IMR-90 (cell line): ENCODE measurements around the gene LALBA. TPM values are rescaled to one million over a fixed set of nuclear protein-coding genes. Genes with fewer than 3 reads are reported as not detected.

ENCODE experiments used
- ATAC-seq: fragments of 200-7000 bp; cut with Tn5 transposase; 2 replicates; pipeline ENCODE4 v1.9.1; 2020; ENCODE audit warnings: low read depth, mild to moderate bottlenecking, moderate library complexity
- BruUV-seq: library from RNA; stranded (reverse); fragments of 400-500 nt; replicated peaks from 2 replicates; lab custom pipeline; 2021; lab: Mats Ljungman, UMichigan
- CTCF ChIA-PET: fragments of 300-600 bp; formaldehyde crosslinking; extraction: SDS; loops from one replicate; lab custom pipeline; 2021; ENCODE audit warnings: antibody characterized with exemption; lab: Yijun Ruan, JAX
- POLR2A ChIA-PET: fragments of 300-600 bp; sonication (Branson Sonifier 250); formaldehyde crosslinking; loops from one replicate; lab custom pipeline; 2022; ENCODE audit warnings: antibody characterized with exemption; ENCODE audit not compliant: unreplicated experiment; lab: Charles Lee
- DNase-seq: peaks from one replicate; pipeline ENCODE4 v3.0.0; 2013
- H2AFZ ChIP-seq: replicated peaks from 2 replicates; pipeline ENCODE3; 2013; ENCODE audit warnings: low read length, mild to moderate bottlenecking; ENCODE audit not compliant: poor library complexity
- H2AK5ac ChIP-seq: 2 replicates; pipeline ENCODE4 v1.6.1; 2013; ENCODE audit warnings: low read depth, low read length, inconsistent platforms
- H2AK9ac ChIP-seq: replicated peaks from 2 replicates; pipeline ENCODE3; 2013; ENCODE audit warnings: mild to moderate bottlenecking, low read depth, low read length, moderate library complexity; ENCODE audit not compliant: poor library complexity
- H2BK120ac ChIP-seq: 2 replicates; pipeline ENCODE4 v1.6.1; 2013; ENCODE audit warnings: low read depth, low read length, inconsistent platforms
- H2BK15ac ChIP-seq: 3 replicates; pipeline ENCODE4 v1.6.1; 2013; ENCODE audit warnings: low read depth, low read length, inconsistent platforms
- H2BK20ac ChIP-seq: 2 replicates; pipeline ENCODE4 v1.6.1; 2013; ENCODE audit warnings: low read depth, mild to moderate bottlenecking, inconsistent platforms, low read length, moderate library complexity
- H2BK5ac ChIP-seq: 2 replicates; pipeline ENCODE4 v1.6.1; 2013; ENCODE audit warnings: mild to moderate bottlenecking, low read depth, low read length, inconsistent platforms; ENCODE audit not compliant: poor library complexity, severe bottlenecking
- H3K14ac ChIP-seq: replicated peaks from 2 replicates; pipeline ENCODE4 v1.6.1; 2013; ENCODE audit warnings: low read depth, low read length, inconsistent platforms
- H3K18ac ChIP-seq: 2 replicates; pipeline ENCODE4 v1.6.1; 2013; ENCODE audit warnings: low read depth, low read length, control low read depth
- H3K23ac ChIP-seq: 2 replicates; pipeline ENCODE4 v1.6.1; 2013; ENCODE audit warnings: low read depth, low read length, inconsistent platforms
- H3K27ac ChIP-seq: 2 replicates; pipeline ENCODE4 v1.5.1; 2013; ENCODE audit warnings: mild to moderate bottlenecking, control low read depth, low read length; ENCODE audit not compliant: insufficient read depth
- H3K27me3 ChIP-seq: 2 replicates; pipeline ENCODE4 v1.6.1; 2013; ENCODE audit warnings: low read length; ENCODE audit not compliant: control insufficient read depth, insufficient read depth
- H3K36me3 ChIP-seq: 2 replicates; pipeline ENCODE4 v1.6.1; 2013; ENCODE audit warnings: low read length, mixed read lengths; ENCODE audit not compliant: control insufficient read depth, insufficient read depth
- H3K4ac ChIP-seq: 2 replicates; pipeline ENCODE4 v1.6.1; 2013; ENCODE audit warnings: low read depth, low read length, inconsistent platforms
- H3K4me1 ChIP-seq: 2 replicates; pipeline ENCODE4 v1.6.1; 2013; ENCODE audit warnings: low read length, mixed read lengths; ENCODE audit not compliant: control insufficient read depth, insufficient read depth
- H3K4me2 ChIP-seq: 2 replicates; pipeline ENCODE4 v1.6.1; 2013; ENCODE audit warnings: low read depth, mild to moderate bottlenecking, control low read depth, low read length, moderate library complexity
- H3K4me3 ChIP-seq: 2 replicates; pipeline ENCODE4 v1.5.1; 2013; ENCODE audit warnings: low read depth, mild to moderate bottlenecking, control low read depth, low read length, moderate library complexity; ENCODE audit not compliant: insufficient read depth
- H3K56ac ChIP-seq: 2 replicates; pipeline ENCODE4 v1.6.1; 2013; ENCODE audit warnings: low read length, inconsistent platforms; ENCODE audit not compliant: insufficient read depth; ENCODE audit errors: extremely low read depth
- H3K79me1 ChIP-seq, 2 experiments: 2 replicates each; pipeline ENCODE4 v1.6.1; 2013; ENCODE audit warnings: low read length in 2 of 2, inconsistent platforms in 1 of 2, low read depth in 1 of 2
- H3K9ac ChIP-seq: 2 replicates; pipeline ENCODE4 v1.6.1; 2013; ENCODE audit warnings: low read depth, low read length, control low read depth
- H3K9me1 ChIP-seq: 2 replicates; pipeline ENCODE4 v1.6.1; 2013; ENCODE audit warnings: low read length, inconsistent platforms; ENCODE audit not compliant: insufficient read depth
- H3K9me3 ChIP-seq: 2 replicates; pipeline ENCODE4 v1.6.1; 2013; ENCODE audit warnings: low read length; ENCODE audit not compliant: control insufficient read depth, insufficient read depth
- H4K20me1 ChIP-seq: 2 replicates; pipeline ENCODE4 v1.6.1; 2013; ENCODE audit warnings: low read length, inconsistent platforms; ENCODE audit not compliant: insufficient read depth
- H4K5ac ChIP-seq: 2 replicates; pipeline ENCODE4 v1.6.1; 2013; ENCODE audit warnings: mild to moderate bottlenecking, low read depth, low read length, control low read depth
- H4K8ac ChIP-seq, 2 experiments: 2 replicates each; pipeline ENCODE4 v1.6.1; 2013; ENCODE audit warnings: low read depth in 2 of 2, low read length in 2 of 2, control low read depth in 1 of 2, inconsistent platforms in 1 of 2
- H4K91ac ChIP-seq: 2 replicates; pipeline ENCODE4 v1.6.1; 2013; ENCODE audit warnings: low read depth, low read length, inconsistent platforms; ENCODE audit not compliant: insufficient read depth
- CEBPB ChIP-seq: IDR thresholded peaks from 2 replicates; pipeline ENCODE4 v1.6.1; 2012; ENCODE audit warnings: low read depth, low read length, improper control_type of control experiment
- FOS ChIP-seq: fragments of 150-350 bp; IDR thresholded peaks from 2 replicates; pipeline ENCODE4 v1.6.1; 2016; ENCODE audit warnings: low read depth, low read length
- MAFK ChIP-seq: IDR thresholded peaks from 2 replicates; pipeline ENCODE4 v1.6.1; 2012; ENCODE audit warnings: low read depth, low read length, improper control_type of control experiment
- POLR2A ChIP-seq: IDR thresholded peaks from 2 replicates; pipeline ENCODE4 v1.6.1; 2012; ENCODE audit warnings: mild to moderate bottlenecking, low read depth, low read length
- USF2 ChIP-seq: fragments of 150-350 bp; IDR thresholded peaks from 2 replicates; pipeline ENCODE4 v1.6.1; 2017; ENCODE audit warnings: mild to moderate bottlenecking, antibody characterized with exemption, low read length, low read depth
- WGBS, 2 experiments: methylation state at CpG; one replicate each; pipeline versions ENCODE4 v1.1.5 to v1.1.7; 2013; ENCODE audit warnings: missing lambda C conversion rate in 2 of 2; ENCODE audit not compliant: insufficient read length in 1 of 2; ENCODE audit errors: extremely low coverage in 2 of 2; 5-methylcytosine and 5-hydroxymethylcytosine counted together
- dilution Hi-C: fragments of 300-500 bp; cut with HindIII; formaldehyde crosslinking; loops from one replicate; pipeline ENCODE4 v1.14.3; 2018; ENCODE audit warnings: low sequenced_read_pairs; ENCODE audit not compliant: unreplicated experiment
- in situ Hi-C: fragments of 300-500 bp; cut with MboI; formaldehyde crosslinking; loops from 3 replicates; pipeline ENCODE4 v1.14.3; 2019; ENCODE audit warnings: low sequenced_read_pairs, inconsistent platforms, mixed read lengths
- intact Hi-C: fragments of 100-400 bp; cut with micrococcal nuclease; formaldehyde crosslinking; loops from 2 replicates; pipeline ENCODE4 v1.10.0; 2022
- polyA plus RNA-seq, 3 experiments: library from polyadenylated mRNA; depleted of rRNA; stranded (reverse); fragments of >200 nt; gene quantifications; 2 replicates each; pipeline ENCODE4 v1.2.3, GENCODE V29; 2012; ENCODE audit warnings: low replicate concordance in 1 of 3
- total RNA-seq: library from RNA; depleted of rRNA; stranded (reverse); fragments of >200 nt; gene quantifications from 2 replicates; pipeline ENCODE4 v1.2.3, GENCODE V29; 2012
- TF ChIP-seq, protein P1 (sequence below): conservative IDR thresholded peaks from 2 replicates; pipeline ENCODE4 v1.5.1; 2012; ENCODE audit warnings: mild to moderate bottlenecking, low read depth, low read length, improper control_type of control experiment

LALBA gene
- total and polyA plus RNA-seq, 2 of the 4 experiments (the other 2 are of a cell fraction) = not detected

- ATAC-seq (no peak), DNase-seq (no peak)
- Histone ChIP-seq H2BK15ac (no peak overlapping the region), H4K5ac (no peak overlapping the region), H2BK5ac (no peak overlapping the region), H2AK5ac (no peak overlapping the region), H3K9me1 (no peaks in the 10 kb centered on the region), H2BK20ac (no peak overlapping the region), H3K4me1 (no peaks in the 10 kb centered on the region), H3K4me2 (no peak overlapping the region), H3K27ac (no peak overlapping the region), H4K8ac (no peak overlapping the region), H2BK120ac (no peak overlapping the region), H3K23ac (no peak overlapping the region), H4K91ac (no peak overlapping the region), H3K36me3 (no peaks in the 10 kb centered on the region), H2AK9ac (no peak overlapping the region), H3K18ac (no peak overlapping the region), H3K4ac (no peak overlapping the region), H4K20me1 (no peaks in the 10 kb centered on the region), H3K9me3 (no peaks in the 10 kb centered on the region), H3K14ac (no peak overlapping the region), H3K79me1 (no peaks in the 10 kb centered on the region), H3K27me3 (no peaks in the 10 kb centered on the region), H2AFZ (no peak overlapping the region), H3K9ac (no peak overlapping the region), H3K4me3 (no peak overlapping the region), H3K56ac (no peak overlapping the region)
- BruUV-seq = no TSS peak
- POLR2A ChIA-PET = no interaction called here
- in situ Hi-C loops = loop anchor here (25.0 kb wide), 1 partner anchor 251 kb away; the partner anchor contains the start of gene ADCY6
- intact Hi-C loops = no loop called here
- no CpG with 5 or more reads among the region's 1 CpG for WGBS, 2 experiments
- no peak for TF ChIP-seq USF2
- TF ChIP-seq CEBPB = no peak
- TF ChIP-seq FOS = no peak
- TF ChIP-seq, protein P1, sequence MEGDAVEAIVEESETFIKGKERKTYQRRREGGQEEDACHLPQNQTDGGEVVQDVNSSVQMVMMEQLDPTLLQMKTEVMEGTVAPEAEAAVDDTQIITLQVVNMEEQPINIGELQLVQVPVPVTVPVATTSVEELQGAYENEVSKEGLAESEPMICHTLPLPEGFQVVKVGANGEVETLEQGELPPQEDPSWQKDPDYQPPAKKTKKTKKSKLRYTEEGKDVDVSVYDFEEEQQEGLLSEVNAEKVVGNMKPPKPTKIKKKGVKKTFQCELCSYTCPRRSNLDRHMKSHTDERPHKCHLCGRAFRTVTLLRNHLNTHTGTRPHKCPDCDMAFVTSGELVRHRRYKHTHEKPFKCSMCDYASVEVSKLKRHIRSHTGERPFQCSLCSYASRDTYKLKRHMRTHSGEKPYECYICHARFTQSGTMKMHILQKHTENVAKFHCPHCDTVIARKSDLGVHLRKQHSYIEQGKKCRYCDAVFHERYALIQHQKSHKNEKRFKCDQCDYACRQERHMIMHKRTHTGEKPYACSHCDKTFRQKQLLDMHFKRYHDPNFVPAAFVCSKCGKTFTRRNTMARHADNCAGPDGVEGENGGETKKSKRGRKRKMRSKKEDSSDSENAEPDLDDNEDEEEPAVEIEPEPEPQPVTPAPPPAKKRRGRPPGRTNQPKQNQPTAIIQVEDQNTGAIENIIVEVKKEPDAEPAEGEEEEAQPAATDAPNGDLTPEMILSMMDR = no peak
- TF ChIP-seq MAFK = no peak
- TF ChIP-seq POLR2A = no peak
- dilution Hi-C loops = no loop called here
- CTCF ChIA-PET = no interaction called here
These were observed 33.2 kb downstream of the LALBA start for GRCh38 chr12:48536602-48537001.
